ENCODE measurements around the gene ITGB5.

DNA sequence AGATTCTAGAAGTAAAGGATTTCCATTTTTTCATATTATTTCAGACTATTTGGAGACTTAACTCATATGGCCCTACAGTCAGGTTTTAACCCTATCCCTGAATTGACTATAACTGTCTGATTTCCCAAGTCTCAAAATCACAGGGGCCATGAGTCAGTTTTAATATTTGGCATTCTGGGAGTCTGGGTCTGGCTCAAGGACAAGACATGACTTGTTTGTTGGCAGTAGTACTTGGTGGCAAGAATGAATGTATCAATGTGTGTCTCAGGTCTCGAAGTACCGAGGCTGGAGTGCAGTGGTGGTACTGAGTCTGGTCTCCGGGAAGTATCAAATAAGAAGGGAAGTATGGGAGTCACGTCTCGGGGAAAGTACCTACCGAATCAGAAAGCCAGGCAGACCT lies 146.1 kb downstream of the ITGB5 start:
- no peak for TF ChIP-seq POLR2A (IDR thresholded peaks at IDR 0.05)
- TF ChIP-seq EP300 (IDR thresholded peaks at IDR 0.05) = no peak

All from upper lobe of left lung (tissue), 4 donors.